ENCODE data around the gene SLC6A20.

DNA sequence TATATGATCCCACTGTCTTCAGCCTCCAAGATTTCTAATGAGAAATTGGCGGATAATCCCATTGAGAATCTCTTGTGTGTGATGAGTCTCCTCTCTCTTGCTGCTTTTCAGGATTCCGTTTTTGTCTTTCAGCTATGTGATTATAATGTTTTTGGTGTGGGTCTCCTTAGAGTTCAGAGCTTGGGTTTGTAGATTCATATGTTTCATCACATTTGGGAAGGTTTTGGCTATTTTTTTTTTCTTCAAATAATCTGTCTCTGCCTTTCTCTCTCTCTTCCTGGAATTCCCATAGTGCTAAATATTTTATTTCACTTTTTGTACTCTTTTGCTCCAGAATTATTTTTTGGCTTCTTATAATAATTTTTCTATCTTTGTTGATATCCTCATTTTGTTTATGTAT lies 66.7 kb downstream of the SLC6A20 start:
- TF ChIP-seq, protein P1, sequence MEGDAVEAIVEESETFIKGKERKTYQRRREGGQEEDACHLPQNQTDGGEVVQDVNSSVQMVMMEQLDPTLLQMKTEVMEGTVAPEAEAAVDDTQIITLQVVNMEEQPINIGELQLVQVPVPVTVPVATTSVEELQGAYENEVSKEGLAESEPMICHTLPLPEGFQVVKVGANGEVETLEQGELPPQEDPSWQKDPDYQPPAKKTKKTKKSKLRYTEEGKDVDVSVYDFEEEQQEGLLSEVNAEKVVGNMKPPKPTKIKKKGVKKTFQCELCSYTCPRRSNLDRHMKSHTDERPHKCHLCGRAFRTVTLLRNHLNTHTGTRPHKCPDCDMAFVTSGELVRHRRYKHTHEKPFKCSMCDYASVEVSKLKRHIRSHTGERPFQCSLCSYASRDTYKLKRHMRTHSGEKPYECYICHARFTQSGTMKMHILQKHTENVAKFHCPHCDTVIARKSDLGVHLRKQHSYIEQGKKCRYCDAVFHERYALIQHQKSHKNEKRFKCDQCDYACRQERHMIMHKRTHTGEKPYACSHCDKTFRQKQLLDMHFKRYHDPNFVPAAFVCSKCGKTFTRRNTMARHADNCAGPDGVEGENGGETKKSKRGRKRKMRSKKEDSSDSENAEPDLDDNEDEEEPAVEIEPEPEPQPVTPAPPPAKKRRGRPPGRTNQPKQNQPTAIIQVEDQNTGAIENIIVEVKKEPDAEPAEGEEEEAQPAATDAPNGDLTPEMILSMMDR (conservative IDR thresholded peaks at IDR 0.05 in 1 of 2, IDR thresholded peaks at IDR 0.05 in 1 of 2; ENCODE audit: extremely low read depth in 1 of 2, insufficient read depth in 1 of 2, low read depth in 1 of 2, low read length in 2 of 2), result no peak
- no peak for TF ChIP-seq EZH2 (IDR thresholded peaks at IDR 0.05; ENCODE audit: borderline replicate concordance, low read length)
